Ovary (tissue), 3 donors: ENCODE results near the gene L3MBTL2.

ENCODE experiments used
- POLR2A ChIP-seq: fragments of 450-650 bp; IDR thresholded peaks from one replicate; pipeline ENCODE4 v1.6.1; 2017; ENCODE audit warnings: antibody characterized with exemption, mild to moderate bottlenecking, moderate library complexity
- TF ChIP-seq, protein P1 (sequence below), 3 donors: fragments of 450-650 bp in 2 of 3; fragments of 200-600 bp in 1 of 3; IDR thresholded peaks; one replicate each; pipeline versions ENCODE4 v1.5.1 to v1.8.0; 2016 to 2022; ENCODE audit warnings: antibody characterized with exemption in 3 of 3, mild to moderate bottlenecking in 1 of 3
- donor health status: DM: no; HTN: no; CAD: no.

- TF ChIP-seq, protein P1, sequence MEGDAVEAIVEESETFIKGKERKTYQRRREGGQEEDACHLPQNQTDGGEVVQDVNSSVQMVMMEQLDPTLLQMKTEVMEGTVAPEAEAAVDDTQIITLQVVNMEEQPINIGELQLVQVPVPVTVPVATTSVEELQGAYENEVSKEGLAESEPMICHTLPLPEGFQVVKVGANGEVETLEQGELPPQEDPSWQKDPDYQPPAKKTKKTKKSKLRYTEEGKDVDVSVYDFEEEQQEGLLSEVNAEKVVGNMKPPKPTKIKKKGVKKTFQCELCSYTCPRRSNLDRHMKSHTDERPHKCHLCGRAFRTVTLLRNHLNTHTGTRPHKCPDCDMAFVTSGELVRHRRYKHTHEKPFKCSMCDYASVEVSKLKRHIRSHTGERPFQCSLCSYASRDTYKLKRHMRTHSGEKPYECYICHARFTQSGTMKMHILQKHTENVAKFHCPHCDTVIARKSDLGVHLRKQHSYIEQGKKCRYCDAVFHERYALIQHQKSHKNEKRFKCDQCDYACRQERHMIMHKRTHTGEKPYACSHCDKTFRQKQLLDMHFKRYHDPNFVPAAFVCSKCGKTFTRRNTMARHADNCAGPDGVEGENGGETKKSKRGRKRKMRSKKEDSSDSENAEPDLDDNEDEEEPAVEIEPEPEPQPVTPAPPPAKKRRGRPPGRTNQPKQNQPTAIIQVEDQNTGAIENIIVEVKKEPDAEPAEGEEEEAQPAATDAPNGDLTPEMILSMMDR (IDR thresholded peaks at IDR 0.05), result no peak
- no peak for TF ChIP-seq POLR2A
Observed at GRCh38 chr22:41248314-41248713, 43.2 kb downstream of the L3MBTL2 start.
